ENCODE data around the gene OAT. TPM values are rescaled to one million over a fixed set of nuclear protein-coding genes. Genes with fewer than 3 reads are reported as not detected.

The OAT gene
- total RNA-seq, 1 donor from 2014 or later: 106 TPM

- Histone ChIP-seq H3K27me3 (ENCODE audit: control insufficient read depth in 3 of 3, insufficient read depth in 3 of 3, low read length in 3 of 3) (peaks cover 0 to 3% (median 0%) of the 10 kb centered on the region in 3 donors), H3K9ac (ENCODE audit: low read depth in 1 of 3, low read length in 3 of 3) (no peak overlapping the region), H3K9me3 (ENCODE audit: control insufficient read depth in 3 of 3, low read length in 3 of 3) (peaks cover 0 to 2% (median 2%) of the 10 kb centered on the region in 3 donors), H3K36me3 (ENCODE audit: control insufficient read depth in 3 of 3, insufficient read depth in 3 of 3, low read length in 3 of 3) (no peaks in the 10 kb centered on the region), H3K27ac (ENCODE audit: low read depth, low read length) (no peak overlapping the region), H3K4me3 (ENCODE audit: low read length in 3 of 3) (no peak overlapping the region), H3K4me1 (ENCODE audit: control insufficient read depth in 3 of 3, insufficient read depth in 3 of 3, low read length in 3 of 3) (no peaks in the 10 kb centered on the region)
Measured at GRCh38 chr10:124364674-124365073, 54.0 kb downstream of the OAT start.

- H3K4me3 ChIP-seq (ENCODE audit: low read length in 3 of 3): no peak overlapping the region
- H3K4me1 ChIP-seq (ENCODE audit: control insufficient read depth in 3 of 3, insufficient read depth in 3 of 3, low read length in 3 of 3): no peaks in the 10 kb centered on the region
- no peak overlapping the region for H3K27ac ChIP-seq (ENCODE audit: low read depth, low read length)
- H3K36me3 ChIP-seq (ENCODE audit: control insufficient read depth in 3 of 3, insufficient read depth in 3 of 3, low read length in 3 of 3): no peaks in the 10 kb centered on the region
- no peaks in the 10 kb centered on the region for H3K27me3 ChIP-seq (ENCODE audit: control insufficient read depth in 3 of 3, insufficient read depth in 3 of 3, low read length in 3 of 3)
- H3K9me3 ChIP-seq (ENCODE audit: control insufficient read depth in 3 of 3, low read length in 3 of 3): peaks cover 2 to 3% (median 2%) of the 10 kb centered on the region in 3 donors
- no peak overlapping the region for H3K9ac ChIP-seq (ENCODE audit: low read depth in 1 of 3, low read length in 3 of 3)
Measured at GRCh38 chr10:124362568-124362967, 56.2 kb downstream of the OAT start.

GRCh38 chr10:124359336-124359832 is 59.3 kb downstream of the OAT start:
- Histone ChIP-seq H3K27me3 (ENCODE audit: control insufficient read depth in 3 of 3, insufficient read depth in 3 of 3, low read length in 3 of 3) (peaks cover 0 to 2% (median 0%) of the 10 kb centered on the region in 3 donors), H3K27ac (ENCODE audit: low read depth, low read length) (no peak overlapping the region), H3K9ac (ENCODE audit: low read depth in 1 of 3, low read length in 3 of 3) (no peak overlapping the region), H3K9me3 (ENCODE audit: control insufficient read depth in 3 of 3, low read length in 3 of 3) (peaks cover 2 to 3% (median 2%) of the 10 kb centered on the region in 3 donors), H3K36me3 (ENCODE audit: control insufficient read depth in 3 of 3, insufficient read depth in 3 of 3, low read length in 3 of 3) (no peaks in the 10 kb centered on the region), H3K4me3 (ENCODE audit: low read length in 3 of 3) (no peak overlapping the region), H3K4me1 (ENCODE audit: control insufficient read depth in 3 of 3, insufficient read depth in 3 of 3, low read length in 3 of 3) (peaks cover 0 to 6% (median 4%) of the 10 kb centered on the region in 3 donors)

GRCh38 chr10:124357561-124357885 is 61.2 kb downstream of the OAT start:
- Histone ChIP-seq H3K4me3 (ENCODE audit: low read length in 3 of 3) (no peak overlapping the region), H3K4me1 (ENCODE audit: control insufficient read depth in 3 of 3, insufficient read depth in 3 of 3, low read length in 3 of 3) (peaks cover 0 to 7% (median 4%) of the 10 kb centered on the region in 3 donors)

GRCh38 chr10:124356701-124357560 is 61.8 kb downstream of the OAT start:
- H3K4me3 ChIP-seq (ENCODE audit: low read length in 3 of 3): no peak overlapping the region
- H3K4me1 ChIP-seq (ENCODE audit: control insufficient read depth in 3 of 3, insufficient read depth in 3 of 3, low read length in 3 of 3): peaks cover 0 to 7% (median 4%) of the 10 kb centered on the region in 3 donors
- no peaks in the 10 kb centered on the region for H3K36me3 ChIP-seq (ENCODE audit: control insufficient read depth in 3 of 3, insufficient read depth in 3 of 3, low read length in 3 of 3)
- peaks cover 2 to 3% (median 2%) of the 10 kb centered on the region in 3 donors for H3K9me3 ChIP-seq (ENCODE audit: control insufficient read depth in 3 of 3, low read length in 3 of 3)
- peaks cover 0 to 2% (median 0%) of the 10 kb centered on the region in 3 donors for H3K27me3 ChIP-seq (ENCODE audit: control insufficient read depth in 3 of 3, insufficient read depth in 3 of 3, low read length in 3 of 3)
- no peak overlapping the region for H3K9ac ChIP-seq (ENCODE audit: low read depth in 1 of 3, low read length in 3 of 3)
- no peak overlapping the region for H3K27ac ChIP-seq (ENCODE audit: low read depth, low read length)

More at GRCh38 chr10:124357561-124357885, 61.2 kb downstream of the OAT start:
- no peak overlapping the region for H3K9ac ChIP-seq (ENCODE audit: low read depth in 1 of 3, low read length in 3 of 3)
- peaks cover 2 to 3% (median 2%) of the 10 kb centered on the region in 3 donors for H3K9me3 ChIP-seq (ENCODE audit: control insufficient read depth in 3 of 3, low read length in 3 of 3)
- peaks cover 0 to 2% (median 0%) of the 10 kb centered on the region in 3 donors for H3K27me3 ChIP-seq (ENCODE audit: control insufficient read depth in 3 of 3, insufficient read depth in 3 of 3, low read length in 3 of 3)
- H3K36me3 ChIP-seq (ENCODE audit: control insufficient read depth in 3 of 3, insufficient read depth in 3 of 3, low read length in 3 of 3): no peaks in the 10 kb centered on the region
- H3K27ac ChIP-seq (ENCODE audit: low read depth, low read length): no peak overlapping the region

- peaks cover 0 to 3% (median under 1%) of the 10 kb centered on the region in 3 donors for H3K9me3 ChIP-seq (ENCODE audit: control insufficient read depth in 3 of 3, low read length in 3 of 3)
- H3K27me3 ChIP-seq (ENCODE audit: control insufficient read depth in 3 of 3, insufficient read depth in 3 of 3, low read length in 3 of 3): peaks cover 0 to 2% (median 0%) of the 10 kb centered on the region in 3 donors
- peak overlapping the region; percentile 2 to 42 (median 28) for H3K9ac ChIP-seq (ENCODE audit: low read depth in 1 of 3, low read length in 3 of 3)
- H3K4me3 ChIP-seq (ENCODE audit: low read length in 3 of 3): peak overlapping the region; percentile 7 to 56 (median 52)
- peaks cover 0 to 7% (median 4%) of the 10 kb centered on the region in 3 donors for H3K4me1 ChIP-seq (ENCODE audit: control insufficient read depth in 3 of 3, insufficient read depth in 3 of 3, low read length in 3 of 3)
- H3K27ac ChIP-seq (ENCODE audit: low read depth, low read length): no peak overlapping the region
- no peaks in the 10 kb centered on the region for H3K36me3 ChIP-seq (ENCODE audit: control insufficient read depth in 3 of 3, insufficient read depth in 3 of 3, low read length in 3 of 3)
Measured at GRCh38 chr10:124354411-124355382, 64.0 kb downstream of the OAT start.

- no peak overlapping the region for H3K4me3 ChIP-seq (ENCODE audit: low read length in 3 of 3)
- no peak overlapping the region for H3K9ac ChIP-seq (ENCODE audit: low read depth in 1 of 3, low read length in 3 of 3)
- H3K4me1 ChIP-seq (ENCODE audit: control insufficient read depth in 3 of 3, insufficient read depth in 3 of 3, low read length in 3 of 3): peaks cover 0 to 7% (median 4%) of the 10 kb centered on the region in 3 donors
- H3K36me3 ChIP-seq (ENCODE audit: control insufficient read depth in 3 of 3, insufficient read depth in 3 of 3, low read length in 3 of 3): no peaks in the 10 kb centered on the region
- no peak overlapping the region for H3K27ac ChIP-seq (ENCODE audit: low read depth, low read length)
- peaks cover 0 to 2% (median 0%) of the 10 kb centered on the region in 3 donors for H3K27me3 ChIP-seq (ENCODE audit: control insufficient read depth in 3 of 3, insufficient read depth in 3 of 3, low read length in 3 of 3)
- H3K9me3 ChIP-seq (ENCODE audit: control insufficient read depth in 3 of 3, low read length in 3 of 3): no peaks in the 10 kb centered on the region
Measured at GRCh38 chr10:124353896-124354295, 64.8 kb downstream of the OAT start.

GRCh38 chr10:124353091-124353815 is 65.5 kb downstream of the OAT start:
- Histone ChIP-seq H3K27ac (ENCODE audit: low read depth, low read length) (no peak overlapping the region), H3K4me1 (ENCODE audit: control insufficient read depth in 3 of 3, insufficient read depth in 3 of 3, low read length in 3 of 3) (peaks cover 0 to 7% (median 4%) of the 10 kb centered on the region in 3 donors), H3K27me3 (ENCODE audit: control insufficient read depth in 3 of 3, insufficient read depth in 3 of 3, low read length in 3 of 3) (peaks cover 0 to 2% (median 0%) of the 10 kb centered on the region in 3 donors), H3K9ac (ENCODE audit: low read depth in 1 of 3, low read length in 3 of 3) (no peak overlapping the region), H3K9me3 (ENCODE audit: control insufficient read depth in 3 of 3, low read length in 3 of 3) (no peaks in the 10 kb centered on the region), H3K36me3 (ENCODE audit: control insufficient read depth in 3 of 3, insufficient read depth in 3 of 3, low read length in 3 of 3) (no peaks in the 10 kb centered on the region), H3K4me3 (ENCODE audit: low read length in 3 of 3) (no peak overlapping the region)

All from skeletal muscle tissue (tissue), 4 donors.